Measurements from ENCODE around the gene SLC8A1.

DNA sequence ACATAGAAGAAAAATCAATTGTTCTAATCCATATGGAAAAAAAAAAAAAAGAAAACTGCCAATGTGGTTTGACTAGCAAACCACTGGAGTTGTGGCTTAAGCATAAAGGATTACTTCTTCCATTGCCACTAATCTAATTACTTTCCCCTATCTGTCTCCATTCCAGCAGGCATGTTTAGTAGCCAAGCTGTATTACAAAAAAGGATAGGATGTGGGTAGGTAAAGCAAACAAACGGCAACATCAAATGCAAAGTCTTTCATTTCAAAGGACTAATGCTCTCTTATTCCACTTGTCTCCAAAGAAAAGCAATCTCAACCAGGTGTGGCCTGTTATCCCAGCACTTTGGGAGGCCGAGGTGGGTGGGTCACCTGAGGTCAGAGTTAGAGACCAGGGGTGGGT is 36.5 kb downstream of the SLC8A1 start:
- no peak for TF ChIP-seq POLR2A (IDR thresholded peaks at IDR 0.05)
- TF ChIP-seq, protein P1, sequence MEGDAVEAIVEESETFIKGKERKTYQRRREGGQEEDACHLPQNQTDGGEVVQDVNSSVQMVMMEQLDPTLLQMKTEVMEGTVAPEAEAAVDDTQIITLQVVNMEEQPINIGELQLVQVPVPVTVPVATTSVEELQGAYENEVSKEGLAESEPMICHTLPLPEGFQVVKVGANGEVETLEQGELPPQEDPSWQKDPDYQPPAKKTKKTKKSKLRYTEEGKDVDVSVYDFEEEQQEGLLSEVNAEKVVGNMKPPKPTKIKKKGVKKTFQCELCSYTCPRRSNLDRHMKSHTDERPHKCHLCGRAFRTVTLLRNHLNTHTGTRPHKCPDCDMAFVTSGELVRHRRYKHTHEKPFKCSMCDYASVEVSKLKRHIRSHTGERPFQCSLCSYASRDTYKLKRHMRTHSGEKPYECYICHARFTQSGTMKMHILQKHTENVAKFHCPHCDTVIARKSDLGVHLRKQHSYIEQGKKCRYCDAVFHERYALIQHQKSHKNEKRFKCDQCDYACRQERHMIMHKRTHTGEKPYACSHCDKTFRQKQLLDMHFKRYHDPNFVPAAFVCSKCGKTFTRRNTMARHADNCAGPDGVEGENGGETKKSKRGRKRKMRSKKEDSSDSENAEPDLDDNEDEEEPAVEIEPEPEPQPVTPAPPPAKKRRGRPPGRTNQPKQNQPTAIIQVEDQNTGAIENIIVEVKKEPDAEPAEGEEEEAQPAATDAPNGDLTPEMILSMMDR (IDR thresholded peaks at IDR 0.05): no peak

Measured in testis (tissue), 2 donors.